GM12878 (cell line): ENCODE measurements around the gene TEX30. TPM values are rescaled to one million over a fixed set of nuclear protein-coding genes. Genes with fewer than 3 reads are reported as not detected.

Experiments used
- ATAC-seq: fragments of 200-7000 bp; cut with Tn5 transposase; 3 replicates; pipeline ENCODE4 v1.9.1; 2020; ENCODE audit warnings: mild to moderate bottlenecking, moderate library complexity
- BruUV-seq: library from RNA; stranded (reverse); fragments of 400-500 nt; replicated peaks from 2 replicates; lab custom pipeline; 2021; lab: Mats Ljungman, UMichigan
- CTCF ChIA-PET: fragments of 300-600 bp; sonication (Branson Sonifier 250); formaldehyde crosslinking; extraction: SDS; loops from one replicate; lab custom pipeline; 2021; ENCODE audit warnings: inconsistent platforms; lab: Yijun Ruan, JAX
- POLR2A ChIA-PET: fragments of 350-600 bp; formaldehyde crosslinking; extraction: SDS; loops from one replicate; lab custom pipeline; 2021; ENCODE audit warnings: inconsistent platforms; lab: Charles Lee
- RAD21 ChIA-PET: fragments of 300-600 bp; sonication (Branson Sonifier 250); formaldehyde crosslinking; loops from one replicate; lab custom pipeline; 2023; ENCODE audit warnings: antibody characterized with exemption; ENCODE audit not compliant: unreplicated experiment; lab: Charles Lee
- SMC1A ChIA-PET: fragments of 300-600 bp; sonication (Branson Sonifier 250); formaldehyde crosslinking; loops from one replicate; lab custom pipeline; 2023; ENCODE audit not compliant: unreplicated experiment, uncharacterized antibody; lab: Charles Lee
- DNase-seq: peaks from one replicate; pipeline ENCODE4 v3.0.0-alpha.2; 2011; ENCODE audit warnings: low read depth, low spot score
- FAIRE-seq: peaks from 3 replicates; lab custom pipeline; 2011; peaks lifted over from hg19 to GRCh38; lab: Jason Lieb, UNC
- H2AFZ ChIP-seq: 2 replicates; pipeline ENCODE4 v1.6.0; 2011; ENCODE audit warnings: low read depth, low read length, control low read depth; ENCODE audit not compliant: control insufficient read depth
- H3K27ac ChIP-seq: 2 replicates; pipeline ENCODE4 v1.5.1; 2011; ENCODE audit warnings: control low read depth; ENCODE audit not compliant: control insufficient read depth, insufficient read depth
- H3K27me3 ChIP-seq, 2 experiments: replicated peaks in 1 of 2; 2 replicates each; pipeline versions ENCODE4 v1.6.0 to v1.6.1; 2011; ENCODE audit warnings: low read length in 1 of 2; ENCODE audit not compliant: control insufficient read depth in 2 of 2, insufficient read depth in 2 of 2
- H3K36me3 ChIP-seq, 2 experiments: 2 replicates each; pipeline ENCODE4 v1.5.1; 2011; ENCODE audit warnings: low read length in 1 of 2; ENCODE audit not compliant: control insufficient read depth in 2 of 2, insufficient read depth in 2 of 2
- H3K4me1 ChIP-seq: 2 replicates; pipeline ENCODE4 v1.6.1; 2011; ENCODE audit warnings: mild to moderate bottlenecking, low read length, moderate library complexity, mixed read lengths; ENCODE audit not compliant: control insufficient read depth, insufficient read depth
- H3K4me2 ChIP-seq: 2 replicates; pipeline ENCODE4 v1.6.0; 2011; ENCODE audit warnings: control low read depth; ENCODE audit not compliant: control insufficient read depth, insufficient read depth
- H3K4me3 ChIP-seq: fragments of 200-600 bp; sonication (generic); 2 replicates; pipeline ENCODE4 v1.5.1; 2016
- H3K79me2 ChIP-seq: 2 replicates; pipeline ENCODE4 v1.6.0; 2011; ENCODE audit warnings: low read length; ENCODE audit not compliant: control insufficient read depth, insufficient read depth
- H3K9ac ChIP-seq: 2 replicates; pipeline ENCODE4 v1.8.0; 2011; ENCODE audit warnings: low read length, control low read depth, mixed read lengths; ENCODE audit not compliant: control insufficient read depth, insufficient read depth
- H3K9me3 ChIP-seq: replicated peaks from 3 replicates; pipeline ENCODE4 v1.5.1; 2011; ENCODE audit warnings: mild to moderate bottlenecking, low read length; ENCODE audit not compliant: control insufficient read depth, insufficient read depth
- H4K20me1 ChIP-seq: 2 replicates; pipeline ENCODE4 v1.6.0; 2011; ENCODE audit not compliant: control insufficient read depth, insufficient read depth
- BRCA1 ChIP-seq: IDR thresholded peaks from 2 replicates; pipeline ENCODE4 v1.6.1; 2011; ENCODE audit warnings: low read depth, low read length, improper control_type of control experiment
- CHD2 ChIP-seq: IDR thresholded peaks from 2 replicates; pipeline ENCODE4 v1.6.1; 2011; ENCODE audit warnings: low read depth, low read length, improper control_type of control experiment, borderline replicate concordance
- ELK1 ChIP-seq: IDR thresholded peaks from 2 replicates; pipeline ENCODE4 v1.6.1; 2012; ENCODE audit warnings: low read depth, low read length, improper control_type of control experiment
- IKZF1 ChIP-seq: fragments of 450-650 bp; conservative IDR thresholded peaks from 2 replicates; pipeline ENCODE4 v1.6.1; 2017; ENCODE audit warnings: antibody characterized with exemption, mild to moderate bottlenecking
- SMC3 ChIP-seq: IDR thresholded peaks from 2 replicates; pipeline ENCODE4 v1.6.1; 2011; ENCODE audit warnings: low read length, improper control_type of control experiment, borderline replicate concordance
- SP1 ChIP-seq: IDR thresholded peaks from one replicate; pipeline ENCODE4 v1.6.1; 2011; ENCODE audit warnings: low read depth, low read length
- SREBF2 ChIP-seq: IDR thresholded peaks from 2 replicates; pipeline ENCODE4 v1.6.1; 2012; ENCODE audit warnings: mild to moderate bottlenecking, low read length
- ZBED1 ChIP-seq: IDR thresholded peaks from 2 replicates; pipeline ENCODE4 v1.6.1; 2016; ENCODE audit warnings: borderline replicate concordance
- ZZZ3 ChIP-seq: IDR thresholded peaks from 2 replicates; pipeline ENCODE4 v1.6.1; 2011; ENCODE audit warnings: low read depth; ENCODE audit not compliant: control insufficient read depth, insufficient read length
- WGBS: methylation state at CpG from one replicate; pipeline ENCODE4 v1.1.6; 2016; ENCODE audit warnings: low lambda C conversion rate; ENCODE audit not compliant: insufficient replicate concordance, insufficient coverage; ENCODE audit errors: missing lambda C conversion rate; 5-methylcytosine and 5-hydroxymethylcytosine counted together
- in situ Hi-C: fragments of 300-500 bp; cut with MboI; formaldehyde crosslinking; loops from 9 replicates; pipeline ENCODE4 v1.14.3; 2018; ENCODE audit warnings: mixed read lengths
- intact Hi-C: fragments of 100-400 bp; cut with micrococcal nuclease; formaldehyde crosslinking; loops from one replicate; pipeline ENCODE4 v1.14.2; 2022; ENCODE audit not compliant: unreplicated experiment
- polyA plus RNA-seq, 11 experiments: library from polyadenylated mRNA; depleted of rRNA in 4 of 11; unstranded in 6 of 11; stranded (reverse) in 5 of 11; fragments of >200 nt; fragmentation: Nextera tagmentation in 4 of 11; fragmentation: Illumina TruSeq in 1 of 11; extraction: Ambion mirVana in 4 of 11; extraction: Trizol in 1 of 11; gene quantifications; 1 replicate in 1 of 11; 2 replicates in 10 of 11; pipeline versions ENCODE4 v1.2.1 to v1.2.3, GENCODE V29; 2011 to 2016; ENCODE audit warnings: inconsistent platforms in 2 of 11, missing spikeins in 2 of 11, low read depth in 1 of 11
- total RNA-seq, 4 experiments: library from RNA; depleted of rRNA in 3 of 4; stranded (reverse); fragments of >200 nt in 3 of 4; fragmentation: Illumina TruSeq in 1 of 4; extraction: Trizol in 1 of 4; gene quantifications; 2 replicates each; pipeline versions ENCODE4 v1.2.1 to v1.2.3, GENCODE V29; 2013 to 2021
- TF ChIP-seq, protein P1 (sequence below): IDR thresholded peaks from 2 replicates; pipeline ENCODE4 v1.6.1; 2012; ENCODE audit warnings: low read depth, low read length, improper control_type of control experiment

Gene TEX30
- total and polyA plus RNA-seq, 10 of the 15 experiments (the other 5 are each of a cell fraction or from before 2014, with no cell fraction given) = 19.7 to 114 (median 25.0) TPM

GRCh38 chr13:102793611-102794355 lies 20.2 kb upstream of the TEX30 start:
- ATAC-seq (no peak), FAIRE-seq (no peak), DNase-seq (no peak)
- POLR2A ChIA-PET = interaction anchor here (0.6 kb wide), 1 partner anchor 132 kb away, joined by 3 read pairs; no protein-coding TSS in a partner anchor
- Histone ChIP-seq H2AFZ (no peak overlapping the region), H3K36me3 (no peaks in the 10 kb centered on the region; a peak in 2 of 4 replicates), H3K4me2 (no peak overlapping the region), H3K4me3 (no peak overlapping the region), H3K9ac (no peak overlapping the region), H3K9me3 (no peaks in the 10 kb centered on the region), H3K27me3 (no peaks in the 10 kb centered on the region), H3K79me2 (peaks cover 1% of the 10 kb centered on the region; the same call in 1 of the 2 replicates), H3K27ac (no peak overlapping the region), H4K20me1 (no peaks in the 10 kb centered on the region), H3K4me1 (peaks cover 2% of the 10 kb centered on the region; the same call in 1 of the 2 replicates)
- intact Hi-C loops = no loop called here
- SMC1A ChIA-PET = interaction anchor here (0.6 kb wide), 1 partner anchor 1004 kb away, joined by 5 read pairs; no protein-coding TSS in a partner anchor
- RAD21 ChIA-PET = no interaction called here
- 86% methylated on average over 9 of the region's 9 CpGs for WGBS
- TF ChIP-seq IKZF1 = no peak
- TF ChIP-seq ELK1 = no peak
- TF ChIP-seq CHD2 = no peak
- TF ChIP-seq SP1 = no peak
- no peak for TF ChIP-seq ZZZ3
- TF ChIP-seq SMC3 = no peak
- TF ChIP-seq, protein P1, sequence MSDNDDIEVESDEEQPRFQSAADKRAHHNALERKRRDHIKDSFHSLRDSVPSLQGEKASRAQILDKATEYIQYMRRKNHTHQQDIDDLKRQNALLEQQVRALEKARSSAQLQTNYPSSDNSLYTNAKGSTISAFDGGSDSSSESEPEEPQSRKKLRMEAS = no peak
- TF ChIP-seq BRCA1 = no peak
- no peak for TF ChIP-seq SREBF2
- no peak for TF ChIP-seq ZBED1
- no TSS peak for BruUV-seq
- CTCF ChIA-PET = interaction anchor here (0.9 to 2.2 kb wide), 2 partner anchors 9 to 201 kb away, joined by 3 to 6 read pairs; no protein-coding TSS in a partner anchor
- in situ Hi-C loops = no loop called here
